ENCODE measurements around the gene SYNGR3.

- TF ChIP-seq POLR2A (IDR thresholded peaks at IDR 0.05; ENCODE audit: low read length) (no peak), GATA1 (IDR thresholded peaks at IDR 0.05; ENCODE audit: low read depth, low read length) (no peak)
Measured at GRCh38 chr16:2031081-2031577, 41.4 kb downstream of the SYNGR3 start.

Data from erythroblast (primary cell).